Subcutaneous adipose tissue (tissue), 4 donors: ENCODE results near the gene NKPD1. TPM values are rescaled to one million over a fixed set of nuclear protein-coding genes. Genes with fewer than 3 reads are reported as not detected.

Experiments
- CTCF ChIP-seq: fragments of 450-650 bp; IDR thresholded peaks from one replicate; pipeline ENCODE4 v1.5.1; 2016; ENCODE audit warnings: low read depth, mild to moderate bottlenecking, control low read depth, antibody characterized with exemption, moderate library complexity
- total RNA-seq, 4 donors: library from RNA; depleted of rRNA; stranded (reverse); fragments of >200 nt; gene quantifications; one replicate each; pipeline ENCODE4 v1.1.0, GENCODE V29; 2016

Gene NKPD1
- total RNA-seq, 4 donors from 2014 or later: 0.17 TPM; not detected in 3

DNA sequence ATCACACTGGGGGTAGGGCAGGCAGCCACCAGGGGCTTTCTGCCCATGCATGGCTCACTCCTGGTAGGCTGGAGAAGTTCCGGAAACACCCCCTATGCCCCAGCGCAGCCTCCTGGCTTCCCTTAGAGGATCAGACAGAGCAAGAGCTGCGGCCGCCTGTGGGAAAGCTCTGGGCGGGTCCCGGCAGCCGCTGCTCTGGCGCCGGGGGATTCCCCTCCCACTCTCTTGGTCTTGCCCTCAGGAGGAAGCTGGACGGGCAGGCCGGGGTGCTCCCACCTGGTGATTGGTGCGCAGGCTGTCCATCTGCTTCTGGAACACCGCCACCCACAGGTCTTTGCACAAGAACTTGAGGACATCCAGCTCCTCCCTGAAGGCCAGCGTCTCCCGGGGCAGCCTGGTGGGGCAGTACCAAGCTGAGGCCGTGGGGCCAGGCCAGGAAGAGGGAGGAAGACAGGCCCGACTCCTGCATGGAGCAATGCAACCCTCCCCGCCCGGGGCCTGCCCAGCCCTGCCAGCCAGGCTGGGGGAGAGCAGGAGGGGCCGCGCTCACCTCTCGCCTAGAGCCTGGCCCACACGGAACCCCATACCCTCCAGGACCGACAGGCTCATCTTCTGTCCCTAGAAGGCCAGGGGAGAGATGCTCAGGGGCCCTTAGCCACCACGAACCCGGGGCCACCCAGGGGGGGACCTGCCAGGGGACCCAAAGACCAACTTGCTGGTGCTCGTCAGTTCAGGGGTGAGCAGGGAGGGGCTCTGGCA is 4.0 kb upstream of the NKPD1 start:
- no peak for TF ChIP-seq CTCF

DNA sequence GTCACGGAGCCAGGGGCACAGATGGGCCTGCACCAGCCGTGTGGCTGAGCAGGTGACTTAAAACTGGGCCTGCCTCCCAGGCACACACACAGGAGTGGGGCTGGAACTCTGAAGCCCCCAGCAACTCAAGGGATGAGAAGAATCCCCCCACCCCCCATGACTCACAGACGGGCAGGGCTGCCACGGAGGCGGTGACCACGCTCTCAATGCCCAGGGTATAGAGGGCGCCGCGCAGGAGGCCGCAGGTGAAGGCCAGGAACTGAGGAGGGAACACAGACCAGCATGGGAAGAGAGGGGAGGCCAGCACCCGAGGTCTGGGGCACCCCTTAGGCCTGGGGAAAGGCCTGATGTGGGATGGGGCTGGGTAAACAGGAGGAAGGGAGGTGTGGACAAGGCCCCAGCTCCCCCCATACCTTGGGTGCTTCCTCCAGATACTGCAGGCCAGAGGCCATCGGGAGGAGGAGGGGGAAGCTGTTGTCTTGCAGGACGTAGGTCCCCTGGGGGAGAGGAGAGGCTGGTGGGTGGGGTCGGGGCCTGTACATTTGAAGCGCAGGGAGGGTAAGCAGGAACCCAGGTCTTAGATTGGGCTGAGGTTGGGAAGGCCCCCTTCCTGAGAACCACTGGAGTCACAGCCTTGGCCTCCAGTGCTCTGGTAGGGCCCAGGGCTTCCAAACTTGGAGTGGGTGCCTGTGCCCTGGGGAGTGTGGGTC is 3.1 kb upstream of the NKPD1 start:
- no peak for TF ChIP-seq CTCF

DNA sequence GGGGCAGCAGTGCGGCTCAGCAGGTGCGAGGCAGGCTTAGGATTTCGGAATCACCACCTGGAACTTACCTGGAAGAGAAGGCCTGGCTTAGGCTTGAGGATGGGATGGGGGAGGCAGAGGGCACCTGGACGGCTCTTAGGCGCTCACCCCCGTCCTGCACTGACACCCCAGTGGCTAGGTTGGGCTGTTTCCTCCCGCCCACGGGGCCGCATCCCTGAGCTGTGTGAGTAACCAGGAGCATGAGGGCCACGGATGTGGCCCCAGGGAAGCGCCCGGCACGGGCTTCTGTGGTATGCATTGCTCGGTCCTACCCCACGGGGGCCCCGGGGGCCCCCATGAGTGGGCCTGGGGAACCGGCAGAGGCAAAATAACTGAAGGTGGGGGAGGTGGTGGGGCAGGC is 2.4 kb upstream of the NKPD1 start:
- TF ChIP-seq CTCF: no peak

DNA sequence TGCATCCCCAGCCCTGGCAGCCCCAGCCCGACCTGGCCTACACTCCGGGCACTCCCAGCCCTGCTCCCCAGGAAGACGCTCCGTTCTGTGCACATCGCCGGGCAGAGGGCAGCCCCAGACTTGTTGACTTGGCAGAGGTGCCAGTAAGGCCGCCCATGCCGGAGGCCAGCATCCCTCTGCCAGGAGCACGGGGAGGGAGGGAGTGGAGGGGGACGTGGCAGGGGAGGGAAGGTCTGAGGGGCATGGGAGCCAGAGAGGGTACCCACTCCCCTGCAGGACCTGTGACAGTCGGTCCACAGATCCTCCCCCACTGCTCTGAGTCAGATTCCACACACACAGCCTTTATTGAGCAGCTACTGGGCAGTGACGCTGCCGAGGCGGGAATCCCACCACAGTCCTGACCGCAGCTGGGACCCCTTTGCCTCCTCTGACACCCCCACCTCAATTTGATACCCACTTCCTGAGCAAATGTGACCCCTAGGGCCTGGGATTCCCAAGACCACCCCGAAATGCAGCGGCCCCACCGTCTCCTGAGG is 1.9 kb upstream of the NKPD1 start:
- no peak for TF ChIP-seq CTCF

DNA sequence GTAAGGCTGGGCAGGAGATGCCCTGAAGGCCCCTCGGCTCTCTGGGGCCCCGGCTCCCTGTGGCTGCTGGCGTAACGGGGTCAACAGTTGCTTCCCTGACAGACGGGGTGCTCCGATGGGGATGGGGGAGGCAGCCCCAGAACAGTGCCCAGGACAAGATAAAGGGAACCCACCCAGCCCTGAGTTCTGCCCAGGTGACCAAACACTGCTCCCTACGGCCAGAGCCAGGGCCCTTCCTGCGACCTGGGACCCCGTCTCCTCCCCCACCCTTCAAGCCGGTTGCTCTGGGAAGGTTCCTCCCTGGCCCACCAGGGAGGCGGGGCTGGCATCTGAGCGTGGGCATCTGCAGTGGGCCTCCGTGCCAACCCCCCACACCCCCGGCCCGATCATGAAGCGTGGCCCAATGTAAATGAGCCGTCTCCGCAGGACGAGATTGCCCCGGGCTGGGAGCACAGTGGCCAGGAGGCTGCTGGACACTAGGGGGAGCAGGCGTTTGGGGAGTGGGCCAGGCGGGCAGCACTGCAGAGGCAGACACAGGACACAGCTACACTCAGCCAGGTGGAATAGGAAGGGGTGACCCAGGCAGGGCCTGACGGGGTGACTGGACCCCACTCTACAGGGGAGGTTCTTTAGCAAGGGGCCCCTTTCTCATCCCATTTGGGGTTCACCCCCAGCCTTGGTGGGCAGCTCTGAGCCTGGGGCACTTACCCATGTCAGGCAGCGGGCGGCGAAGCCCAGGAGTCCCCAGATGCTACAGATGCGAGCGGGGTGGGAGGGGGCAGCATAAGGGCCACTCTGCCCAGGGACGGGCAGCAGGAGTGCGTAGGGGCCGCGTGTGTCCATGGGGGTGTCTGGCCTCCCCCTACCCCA is 1.2 kb upstream of the NKPD1 start:
- TF ChIP-seq CTCF: no peak

- TF ChIP-seq CTCF: no peak
These were observed 834 bp downstream of the NKPD1 start for GRCh38 chr19:45159971-45160324.
